ENCODE data around the gene AK4.

GRCh38 chr1:65247419-65248359, 99.7 kb downstream of the AK4 start:
- TF ChIP-seq CTCF (conservative IDR thresholded peaks at IDR 0.05; ENCODE audit: low read depth, low read length) (no peak), SMC3 (IDR thresholded peaks at IDR 0.05; ENCODE audit: low read depth, low read length) (no peak), ELK1 (IDR thresholded peaks at IDR 0.05; ENCODE audit: borderline replicate concordance, low read depth, low read length) (no peak), POLR2A (IDR thresholded peaks at IDR 0.05; ENCODE audit: low read depth, low read length) (no peak)

All from IMR-90 (cell line).